WTC11 (cell line): ENCODE measurements around the gene NUMA1. TPM values are rescaled to one million over a fixed set of nuclear protein-coding genes. Genes with fewer than 3 reads are reported as not detected.
A peak's percentile ranks its signal among the peaks of the same experiment; 100 is the strongest.

Experiments
- ATAC-seq: fragments of 200-7000 bp; cut with Tn5 transposase; 2 replicates; pipeline ENCODE4 v1.10.0; 2021; ENCODE audit warnings: mild to moderate bottlenecking, moderate library complexity
- CTCF ChIA-PET: fragments of 300-600 bp; sonication (Branson Sonifier 250); formaldehyde crosslinking; loops from one replicate; lab custom pipeline; 2021; ENCODE audit warnings: antibody characterized with exemption; lab: Charles Lee
- POLR2A ChIA-PET: fragments of 350-600 bp; sonication (Branson Sonifier 250); formaldehyde crosslinking; loops from one replicate; lab custom pipeline; 2021; ENCODE audit warnings: antibody characterized with exemption; lab: Charles Lee
- DNase-seq: peaks from one replicate; pipeline ENCODE4 v3.0.0; 2021; ENCODE audit warnings: low spot score
- H3K27ac Mint-ChIP-seq: 2 replicates; pipeline ENCODE4 v1.8.0; 2021; ENCODE audit warnings: mixed read lengths
- H3K27me3 Mint-ChIP-seq: 2 replicates; pipeline ENCODE4 v1.8.0; 2021; ENCODE audit warnings: low read depth, mild to moderate bottlenecking, moderate library complexity, mixed read lengths
- H3K36me3 Mint-ChIP-seq: 2 replicates; pipeline ENCODE4 v1.8.0; 2021; ENCODE audit warnings: mixed read lengths
- H3K4me1 Mint-ChIP-seq: 2 replicates; pipeline ENCODE4 v1.8.0; 2022; ENCODE audit warnings: mixed read lengths
- H3K4me3 Mint-ChIP-seq: 2 replicates; pipeline ENCODE4 v1.8.0; 2021; ENCODE audit warnings: mild to moderate bottlenecking, moderate library complexity, mixed read lengths
- H3K9me3 Mint-ChIP-seq: 2 replicates; pipeline ENCODE4 v1.8.0; 2021; ENCODE audit warnings: mixed read lengths
- CREM ChIP-seq: sonication (generic); formaldehyde crosslinking; IDR thresholded peaks from 2 replicates; pipeline ENCODE4 v1.8.1; 2022; ENCODE audit warnings: mild to moderate bottlenecking, missing genetic modification reagents, moderate library complexity
- ESRRA ChIP-seq: sonication (generic); formaldehyde crosslinking; IDR thresholded peaks from 2 replicates; pipeline ENCODE4 v1.8.1; 2022; ENCODE audit warnings: mild to moderate bottlenecking, missing genetic modification reagents, borderline replicate concordance
- GTF2I ChIP-seq: fragments of 250-450 bp; sonication (Bioruptor Pico); conservative IDR thresholded peaks from 2 replicates; pipeline ENCODE4 v1.4.0; 2021; ENCODE audit warnings: mild to moderate bottlenecking
- HMGA2 ChIP-seq: fragments of 250-450 bp; sonication (Bioruptor Pico); IDR thresholded peaks from 2 replicates; pipeline ENCODE4 v1.4.0; 2021; ENCODE audit warnings: mild to moderate bottlenecking, moderate library complexity
- JAZF1 ChIP-seq: fragments of 250-450 bp; sonication (Bioruptor Pico); IDR thresholded peaks from 2 replicates; pipeline ENCODE4 v1.9.0; 2021; ENCODE audit warnings: moderate library complexity, mild to moderate bottlenecking, inconsistent platforms
- JUN ChIP-seq: sonication (generic); formaldehyde crosslinking; IDR thresholded peaks from 2 replicates; pipeline ENCODE4 v1.8.0; 2023; ENCODE audit warnings: mild to moderate bottlenecking, missing genetic modification reagents
- NFATC4 ChIP-seq: fragments of 250-450 bp; sonication (Bioruptor Pico); IDR thresholded peaks from 2 replicates; pipeline ENCODE4 v1.9.0; 2021; ENCODE audit warnings: mild to moderate bottlenecking
- NFYB ChIP-seq: sonication (generic); formaldehyde crosslinking; conservative IDR thresholded peaks from 2 replicates; pipeline ENCODE4 v1.8.0; 2022; ENCODE audit warnings: low read depth, missing genetic modification reagents
- NR1H2 ChIP-seq: sonication (generic); formaldehyde crosslinking; IDR thresholded peaks from 2 replicates; pipeline ENCODE4 v1.9.0; 2021; ENCODE audit warnings: mild to moderate bottlenecking, moderate library complexity, missing genetic modification reagents
- RELA ChIP-seq: sonication (generic); formaldehyde crosslinking; IDR thresholded peaks from 2 replicates; pipeline ENCODE4 v1.8.1; 2022; ENCODE audit warnings: missing genetic modification reagents, mild to moderate bottlenecking, borderline replicate concordance
- SMAD3 ChIP-seq: sonication (generic); formaldehyde crosslinking; IDR thresholded peaks from 2 replicates; pipeline ENCODE4 v1.8.0; 2022; ENCODE audit warnings: missing genetic modification reagents, mild to moderate bottlenecking, borderline replicate concordance
- SMAD4 ChIP-seq: sonication (generic); formaldehyde crosslinking; IDR thresholded peaks from 2 replicates; pipeline ENCODE4 v1.8.0; 2022; ENCODE audit warnings: mild to moderate bottlenecking, missing genetic modification reagents
- SP1 ChIP-seq: sonication (generic); formaldehyde crosslinking; conservative IDR thresholded peaks from 2 replicates; pipeline ENCODE4 v1.8.1; 2022; ENCODE audit warnings: missing genetic modification reagents
- TCF7 ChIP-seq: sonication (generic); formaldehyde crosslinking; IDR thresholded peaks from 2 replicates; pipeline ENCODE4 v1.8.0; 2022; ENCODE audit warnings: mild to moderate bottlenecking, low read depth, missing genetic modification reagents, moderate library complexity
- TEAD4 ChIP-seq: sonication (generic); formaldehyde crosslinking; IDR thresholded peaks from 2 replicates; pipeline ENCODE4 v1.8.0; 2022; ENCODE audit warnings: mild to moderate bottlenecking, missing genetic modification reagents
- ZNF219 ChIP-seq: sonication (generic); formaldehyde crosslinking; IDR thresholded peaks from 2 replicates; pipeline ENCODE4 v1.8.0; 2023; ENCODE audit warnings: missing genetic modification reagents, mild to moderate bottlenecking, borderline replicate concordance
- total RNA-seq: library from RNA; stranded (reverse); gene quantifications from 3 replicates; pipeline ENCODE4 v1.2.3, GENCODE V29; 2021
- TF ChIP-seq, protein P1 (sequence below): fragments of 200-600 bp; IDR thresholded peaks from 2 replicates; pipeline ENCODE4 v1.8.0; 2022; ENCODE audit warnings: antibody characterized with exemption
- TF ChIP-seq, protein P2 (sequence below): sonication (generic); formaldehyde crosslinking; IDR thresholded peaks from 2 replicates; pipeline ENCODE4 v1.8.1; 2023; ENCODE audit warnings: mild to moderate bottlenecking, missing genetic modification reagents, moderate library complexity
- TF ChIP-seq, protein P3 (sequence below): sonication (generic); formaldehyde crosslinking; IDR thresholded peaks from 2 replicates; pipeline ENCODE4 v1.8.1; 2023; ENCODE audit warnings: mild to moderate bottlenecking, moderate library complexity, missing genetic modification reagents
- TF ChIP-seq, protein P4 (sequence below): fragments of 250-450 bp; sonication (Bioruptor Pico); IDR thresholded peaks from 2 replicates; pipeline ENCODE4 v1.9.0; 2021; ENCODE audit warnings: mild to moderate bottlenecking
- TF ChIP-seq, protein P5 (sequence below): fragments of 250-450 bp; sonication (Bioruptor Pico); IDR thresholded peaks from 2 replicates; pipeline ENCODE4 v1.8.0; 2021; ENCODE audit warnings: mild to moderate bottlenecking

The NUMA1 gene
- total RNA-seq, 1 experiment from 2014 or later = 147 TPM

DNA sequence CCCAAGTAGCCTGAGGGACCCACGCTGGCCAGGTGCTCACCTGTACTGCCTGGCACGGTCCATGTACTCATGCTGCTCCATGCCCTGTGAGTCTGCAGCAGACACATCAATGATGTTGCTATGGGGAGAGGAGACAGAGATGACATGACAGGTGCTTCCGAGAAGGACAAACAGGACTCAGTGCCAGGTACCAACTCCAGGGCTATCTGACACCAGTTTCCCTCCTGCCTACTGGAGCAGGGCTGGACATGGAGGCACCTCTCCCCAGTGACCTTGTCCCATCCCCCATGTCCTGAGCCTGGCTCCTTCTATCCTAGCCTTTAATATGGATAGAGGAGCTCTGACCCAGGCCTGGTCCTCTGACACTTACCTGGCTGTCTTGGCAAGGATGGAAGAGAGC is 18.4 kb upstream of the NUMA1 start (continued):
- TF ChIP-seq ZNF219 (CRISPR knock-in tag) = no peak
- no peak for TF ChIP-seq JUN (CRISPR knock-in tag)

DNA sequence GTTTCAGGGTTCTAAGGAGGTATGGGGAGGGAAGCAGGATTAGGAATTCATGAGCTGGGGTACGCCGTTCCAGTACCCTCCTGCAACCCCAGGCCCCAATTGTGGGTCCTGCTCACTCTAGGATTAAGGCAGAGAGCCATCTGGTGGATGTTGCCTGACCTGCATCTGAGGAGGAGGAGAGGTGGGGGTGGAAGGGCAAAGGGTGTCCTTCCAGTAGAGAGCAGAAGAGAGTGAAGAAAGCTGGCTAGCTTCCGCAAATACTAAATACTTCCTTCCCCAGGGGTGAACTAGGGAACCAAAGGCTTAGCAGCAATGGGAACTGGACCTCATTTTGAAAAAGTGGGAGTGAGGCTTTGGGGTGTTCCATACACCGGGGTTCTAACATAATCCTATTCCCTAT is 10.9 kb upstream of the NUMA1 start:
- Mint-ChIP-seq H3K4me3 (no peak overlapping the region), H3K36me3 (no peaks in the 10 kb centered on the region), H3K4me1 (peaks cover 13% of the 10 kb centered on the region), H3K27ac (peak overlapping the region; percentile 75; the same call in 1 of the 2 replicates), H3K27me3 (no peaks in the 10 kb centered on the region), H3K9me3 (no peaks in the 10 kb centered on the region)
- ChIA-PET POLR2A (interaction anchor here (0.8 to 1.5 kb wide), 3 partner anchors 22 to 67 kb away, joined by 4 to 12 read pairs (median 4); partner anchors contain the start of gene ANAPC15), CTCF (interaction anchor here (0.6 to 7.2 kb wide), 37 partner anchors 9 to 380 kb away, joined by 3 to 235 read pairs (median 6); partner anchors contain the start of genes ANAPC15, FOLR1, LAMTOR1 and RNF121)
- DNase-seq = peak; percentile 85
- ATAC-seq = peak; percentile 98
- no peak for TF ChIP-seq RELA (CRISPR knock-in tag)
- no peak for TF ChIP-seq HMGA2 (CRISPR knock-in tag)
- TF ChIP-seq, protein P1, sequence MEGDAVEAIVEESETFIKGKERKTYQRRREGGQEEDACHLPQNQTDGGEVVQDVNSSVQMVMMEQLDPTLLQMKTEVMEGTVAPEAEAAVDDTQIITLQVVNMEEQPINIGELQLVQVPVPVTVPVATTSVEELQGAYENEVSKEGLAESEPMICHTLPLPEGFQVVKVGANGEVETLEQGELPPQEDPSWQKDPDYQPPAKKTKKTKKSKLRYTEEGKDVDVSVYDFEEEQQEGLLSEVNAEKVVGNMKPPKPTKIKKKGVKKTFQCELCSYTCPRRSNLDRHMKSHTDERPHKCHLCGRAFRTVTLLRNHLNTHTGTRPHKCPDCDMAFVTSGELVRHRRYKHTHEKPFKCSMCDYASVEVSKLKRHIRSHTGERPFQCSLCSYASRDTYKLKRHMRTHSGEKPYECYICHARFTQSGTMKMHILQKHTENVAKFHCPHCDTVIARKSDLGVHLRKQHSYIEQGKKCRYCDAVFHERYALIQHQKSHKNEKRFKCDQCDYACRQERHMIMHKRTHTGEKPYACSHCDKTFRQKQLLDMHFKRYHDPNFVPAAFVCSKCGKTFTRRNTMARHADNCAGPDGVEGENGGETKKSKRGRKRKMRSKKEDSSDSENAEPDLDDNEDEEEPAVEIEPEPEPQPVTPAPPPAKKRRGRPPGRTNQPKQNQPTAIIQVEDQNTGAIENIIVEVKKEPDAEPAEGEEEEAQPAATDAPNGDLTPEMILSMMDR = peak; percentile 49; the same call in 1 of the 2 replicates
- TF ChIP-seq JAZF1 = no peak

DNA sequence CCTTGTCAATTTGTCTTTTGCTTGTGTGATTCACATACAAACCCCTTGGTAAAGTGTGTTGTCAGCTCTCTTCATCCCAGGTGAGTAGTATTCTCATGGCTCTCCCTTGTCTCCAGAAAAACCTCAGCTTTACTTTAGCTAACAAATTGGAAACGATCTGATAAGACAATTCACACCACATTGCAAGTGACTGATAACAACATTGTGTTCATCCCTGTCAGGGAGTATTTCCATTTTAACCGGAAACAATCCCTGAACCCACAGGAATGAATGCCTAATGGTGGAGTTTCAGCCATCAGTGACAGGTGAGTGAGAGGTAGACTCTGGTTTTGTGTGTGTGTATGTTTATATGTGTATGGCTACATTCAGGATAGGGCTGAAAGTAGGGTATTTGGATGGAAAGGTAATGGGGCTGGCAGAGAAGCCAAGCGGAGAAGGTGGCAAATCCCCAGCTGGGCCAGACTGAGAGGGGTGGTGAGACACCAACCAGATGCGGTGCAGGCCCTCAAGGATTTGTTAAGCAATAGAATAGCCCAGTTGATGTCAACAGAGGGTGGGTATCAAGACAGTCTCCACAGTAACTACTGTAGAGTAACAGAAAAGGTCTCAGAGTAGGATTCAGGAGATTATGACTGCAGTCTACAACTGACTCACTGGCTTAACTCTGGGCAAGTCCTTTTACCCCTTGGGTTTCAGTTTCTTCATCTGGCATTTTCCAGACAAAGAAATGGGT is 7.9 kb upstream of the NUMA1 start:
- CTCF ChIA-PET = interaction anchor here (4.1 kb wide), 1 partner anchor 63 kb away, joined by 31 read pairs; no protein-coding TSS in a partner anchor
- DNase-seq = no peak
- H3K36me3 Mint-ChIP-seq = 0 out of 2 replicates have a peak, but pooled peaks cover 2% of the 10 kb centered on the region
- H3K27ac Mint-ChIP-seq = no peak overlapping the region
- no peak overlapping the region for H3K4me3 Mint-ChIP-seq
- TF ChIP-seq CREM (no peak), NFATC4 (CRISPR knock-in tag) (no peak), GTF2I (CRISPR knock-in tag) (no peak), SMAD4 (no peak), NR1H2 (CRISPR knock-in tag) (no peak), SP1 (CRISPR knock-in tag) (no peak), NFYB (CRISPR knock-in tag) (no peak), TCF7 (CRISPR knock-in tag) (no peak), ESRRA (CRISPR knock-in tag) (no peak), SMAD3 (no peak), TEAD4 (no peak)
- TF ChIP-seq, protein P2, sequence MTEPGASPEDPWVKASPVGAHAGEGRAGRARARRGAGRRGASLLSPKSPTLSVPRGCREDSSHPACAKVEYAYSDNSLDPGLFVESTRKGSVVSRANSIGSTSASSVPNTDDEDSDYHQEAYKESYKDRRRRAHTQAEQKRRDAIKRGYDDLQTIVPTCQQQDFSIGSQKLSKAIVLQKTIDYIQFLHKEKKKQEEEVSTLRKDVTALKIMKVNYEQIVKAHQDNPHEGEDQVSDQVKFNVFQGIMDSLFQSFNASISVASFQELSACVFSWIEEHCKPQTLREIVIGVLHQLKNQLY = no peak
- TF ChIP-seq, protein P3, sequence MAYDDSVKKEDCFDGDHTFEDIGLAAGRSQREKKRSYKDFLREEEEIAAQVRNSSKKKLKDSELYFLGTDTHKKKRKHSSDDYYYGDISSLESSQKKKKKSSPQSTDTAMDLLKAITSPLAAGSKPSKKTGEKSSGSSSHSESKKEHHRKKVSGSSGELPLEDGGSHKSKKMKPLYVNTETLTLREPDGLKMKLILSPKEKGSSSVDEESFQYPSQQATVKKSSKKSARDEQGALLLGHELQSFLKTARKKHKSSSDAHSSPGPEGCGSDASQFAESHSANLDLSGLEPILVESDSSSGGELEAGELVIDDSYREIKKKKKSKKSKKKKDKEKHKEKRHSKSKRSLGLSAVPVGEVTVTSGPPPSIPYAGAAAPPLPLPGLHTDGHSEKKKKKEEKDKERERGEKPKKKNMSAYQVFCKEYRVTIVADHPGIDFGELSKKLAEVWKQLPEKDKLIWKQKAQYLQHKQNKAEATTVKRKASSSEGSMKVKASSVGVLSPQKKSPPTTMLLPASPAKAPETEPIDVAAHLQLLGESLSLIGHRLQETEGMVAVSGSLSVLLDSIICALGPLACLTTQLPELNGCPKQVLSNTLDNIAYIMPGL (CRISPR knock-in tag) = no peak
- TF ChIP-seq, protein P4, sequence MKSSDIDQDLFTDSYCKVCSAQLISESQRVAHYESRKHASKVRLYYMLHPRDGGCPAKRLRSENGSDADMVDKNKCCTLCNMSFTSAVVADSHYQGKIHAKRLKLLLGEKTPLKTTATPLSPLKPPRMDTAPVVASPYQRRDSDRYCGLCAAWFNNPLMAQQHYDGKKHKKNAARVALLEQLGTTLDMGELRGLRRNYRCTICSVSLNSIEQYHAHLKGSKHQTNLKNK (CRISPR knock-in tag) = no peak
- TF ChIP-seq, protein P5, sequence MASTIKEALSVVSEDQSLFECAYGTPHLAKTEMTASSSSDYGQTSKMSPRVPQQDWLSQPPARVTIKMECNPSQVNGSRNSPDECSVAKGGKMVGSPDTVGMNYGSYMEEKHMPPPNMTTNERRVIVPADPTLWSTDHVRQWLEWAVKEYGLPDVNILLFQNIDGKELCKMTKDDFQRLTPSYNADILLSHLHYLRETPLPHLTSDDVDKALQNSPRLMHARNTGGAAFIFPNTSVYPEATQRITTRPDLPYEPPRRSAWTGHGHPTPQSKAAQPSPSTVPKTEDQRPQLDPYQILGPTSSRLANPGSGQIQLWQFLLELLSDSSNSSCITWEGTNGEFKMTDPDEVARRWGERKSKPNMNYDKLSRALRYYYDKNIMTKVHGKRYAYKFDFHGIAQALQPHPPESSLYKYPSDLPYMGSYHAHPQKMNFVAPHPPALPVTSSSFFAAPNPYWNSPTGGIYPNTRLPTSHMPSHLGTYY (CRISPR knock-in tag) = no peak
- peaks cover 16% of the 10 kb centered on the region for H3K4me1 Mint-ChIP-seq
- no peaks in the 10 kb centered on the region for H3K9me3 Mint-ChIP-seq
- ATAC-seq = no peak
- H3K27me3 Mint-ChIP-seq = no peaks in the 10 kb centered on the region
- POLR2A ChIA-PET = no interaction called here
